ACC112 (cell line): ENCODE results near the gene CROCC.

Source experiments
- H2AFZ ChIP-seq: fragments of 200-600 bp; sonication (generic); one replicate; pipeline ENCODE4 v1.6.0; 2017; ENCODE audit warnings: antibody characterized with exemption, low read length; ENCODE audit not compliant: unreplicated experiment
- H3K27ac ChIP-seq: fragments of 200-600 bp; sonication (generic); 2 replicates; pipeline ENCODE4 v1.5.1; 2014; ENCODE audit warnings: low read depth, mild to moderate bottlenecking, antibody characterized with exemption, low read length, moderate library complexity
- H3K27me3 ChIP-seq: fragments of 200-600 bp; sonication (generic); 2 replicates; pipeline ENCODE4 v1.6.1; 2014; ENCODE audit warnings: mild to moderate bottlenecking, antibody characterized with exemption, low read length, moderate library complexity, mixed read lengths; ENCODE audit not compliant: insufficient read depth
- H3K36me3 ChIP-seq: fragments of 200-600 bp; sonication (generic); 2 replicates; pipeline ENCODE4 v1.6.1; 2016; ENCODE audit warnings: mild to moderate bottlenecking, antibody characterized with exemption, low read length, moderate library complexity, mixed read lengths; ENCODE audit not compliant: insufficient read depth
- H3K4me1 ChIP-seq: fragments of 200-600 bp; sonication (generic); one replicate; pipeline ENCODE4 v1.6.1; 2016; ENCODE audit warnings: low read length, mixed read lengths; ENCODE audit not compliant: insufficient read depth, unreplicated experiment, control insufficient read depth
- H3K4me3 ChIP-seq: fragments of 200-600 bp; sonication (generic); 2 replicates; pipeline ENCODE4 v1.5.1; 2014; ENCODE audit warnings: mild to moderate bottlenecking, low read depth, low read length
- H3K79me2 ChIP-seq: fragments of 200-600 bp; sonication (generic); one replicate; pipeline ENCODE4 v1.6.0; 2016; ENCODE audit warnings: low read length; ENCODE audit not compliant: control insufficient read depth, unreplicated experiment, insufficient read depth

Gene CROCC

DNA sequence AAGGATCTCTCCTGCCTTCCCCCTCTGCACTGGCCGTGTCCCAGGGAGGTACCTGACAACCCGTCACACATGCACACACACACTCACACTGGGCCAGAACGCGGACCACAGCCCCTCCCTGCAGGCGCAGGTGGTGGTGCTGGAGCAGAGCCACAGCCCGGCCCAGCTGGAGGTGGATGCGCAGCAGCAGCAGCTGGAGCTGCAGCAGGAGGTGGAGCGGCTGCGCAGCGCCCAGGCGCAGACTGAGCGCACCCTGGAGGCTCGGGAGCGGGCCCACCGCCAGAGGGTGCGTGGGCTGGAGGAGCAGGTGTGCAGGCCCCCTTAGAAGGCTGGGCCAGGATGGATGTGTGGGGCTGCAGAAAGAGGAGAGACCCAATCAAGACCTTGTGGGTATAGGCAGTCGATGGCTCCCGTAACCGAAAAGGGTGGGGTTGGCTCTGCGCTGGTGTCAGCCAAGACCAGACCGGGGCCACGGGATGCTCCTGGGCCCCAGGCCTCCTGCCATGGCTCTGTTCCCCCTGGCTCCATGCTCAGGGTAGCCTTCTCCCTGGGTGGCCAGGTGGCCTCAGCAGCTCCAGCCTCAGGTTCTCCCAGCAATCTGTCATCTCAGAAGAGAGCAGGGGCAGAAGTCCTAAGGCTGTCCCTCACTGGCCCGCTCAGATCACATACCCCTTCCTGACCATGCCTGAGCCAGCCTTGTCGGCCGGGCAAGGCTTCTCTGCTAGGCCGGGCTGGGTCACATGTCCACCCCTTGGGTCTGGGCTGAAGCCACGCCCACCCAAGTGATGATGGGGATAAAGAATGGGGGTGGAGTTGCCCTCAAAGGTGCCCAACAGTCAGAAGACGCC, 49.8 kb downstream of the CROCC start:
- Histone ChIP-seq H3K4me3 (no peak overlapping the region), H2AFZ (no peak overlapping the region), H3K79me2 (no peaks in the 10 kb centered on the region), H3K36me3 (no peaks in the 10 kb centered on the region), H3K4me1 (peaks cover 8% of the 10 kb centered on the region), H3K27me3 (no peaks in the 10 kb centered on the region), H3K27ac (no peak overlapping the region)

DNA sequence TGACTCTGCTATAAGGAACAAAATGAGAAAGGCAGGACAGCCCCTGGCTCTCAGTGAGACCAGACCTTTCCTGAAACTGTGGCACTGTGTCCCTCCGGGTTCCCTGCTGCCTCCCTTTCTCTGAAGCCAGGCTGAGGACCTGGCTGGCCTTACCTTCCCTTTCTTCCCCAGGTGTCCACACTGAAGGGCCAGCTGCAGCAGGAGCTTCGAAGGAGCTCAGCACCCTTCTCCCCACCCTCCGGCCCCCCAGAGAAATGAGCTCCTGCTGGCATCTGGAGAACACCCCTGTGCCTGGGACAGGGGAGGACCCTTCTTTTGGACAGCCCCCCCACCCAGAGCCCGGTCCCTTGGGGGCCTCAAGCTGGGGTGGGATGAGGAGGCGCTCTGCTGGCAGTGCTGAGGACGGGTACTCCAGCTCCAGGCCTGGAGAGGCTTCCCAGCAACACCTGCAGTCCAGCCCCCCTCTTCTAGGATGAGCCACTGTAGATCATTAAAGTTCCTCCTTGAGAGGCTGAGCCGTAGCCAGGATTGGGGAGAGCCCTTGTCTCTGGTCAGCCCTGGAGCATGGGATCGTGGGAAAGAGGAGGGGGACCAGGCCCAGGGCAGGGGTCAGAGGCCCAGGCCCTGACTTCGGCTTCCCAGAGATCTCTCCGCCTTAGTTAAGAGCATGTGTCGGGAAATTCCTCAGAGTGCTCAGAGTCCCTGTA, 50.6 kb downstream of the CROCC start:
- H3K4me1 ChIP-seq, result peaks cover 4% of the 10 kb centered on the region
- H3K36me3 ChIP-seq, result no peaks in the 10 kb centered on the region
- H3K27ac ChIP-seq, result no peak overlapping the region

DNA sequence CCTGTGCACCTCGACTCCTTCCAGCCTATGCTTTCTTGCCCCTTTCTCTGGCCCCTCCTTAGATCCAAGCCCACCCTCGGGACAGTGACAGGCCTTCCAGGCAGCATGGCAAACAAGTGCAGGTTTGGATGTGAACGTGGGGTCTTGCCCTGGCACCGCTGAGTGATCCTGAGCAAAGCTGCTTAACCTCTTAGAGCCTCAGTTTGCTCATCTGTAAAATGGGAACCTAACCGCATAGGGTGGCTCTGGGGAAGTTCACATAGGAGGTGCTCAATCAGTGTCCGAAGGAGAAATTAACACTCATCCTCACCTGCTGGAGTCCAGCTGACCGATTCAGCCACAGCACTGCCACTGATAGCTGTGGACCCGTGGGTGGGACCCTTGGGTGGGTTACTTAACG, 51.5 kb downstream of the CROCC start:
- Histone ChIP-seq H2AFZ (no peak overlapping the region), H3K4me3 (no peak overlapping the region), H3K4me1 (no peaks in the 10 kb centered on the region), H3K27ac (no peak overlapping the region), H3K79me2 (no peaks in the 10 kb centered on the region), H3K27me3 (no peaks in the 10 kb centered on the region), H3K36me3 (no peaks in the 10 kb centered on the region)

More for the DNA sequence above, 50.6 kb downstream of the CROCC start:
- H3K4me3 ChIP-seq, result no peak overlapping the region
- no peaks in the 10 kb centered on the region for H3K27me3 ChIP-seq
- no peak overlapping the region for H2AFZ ChIP-seq
- H3K79me2 ChIP-seq, result no peaks in the 10 kb centered on the region

DNA sequence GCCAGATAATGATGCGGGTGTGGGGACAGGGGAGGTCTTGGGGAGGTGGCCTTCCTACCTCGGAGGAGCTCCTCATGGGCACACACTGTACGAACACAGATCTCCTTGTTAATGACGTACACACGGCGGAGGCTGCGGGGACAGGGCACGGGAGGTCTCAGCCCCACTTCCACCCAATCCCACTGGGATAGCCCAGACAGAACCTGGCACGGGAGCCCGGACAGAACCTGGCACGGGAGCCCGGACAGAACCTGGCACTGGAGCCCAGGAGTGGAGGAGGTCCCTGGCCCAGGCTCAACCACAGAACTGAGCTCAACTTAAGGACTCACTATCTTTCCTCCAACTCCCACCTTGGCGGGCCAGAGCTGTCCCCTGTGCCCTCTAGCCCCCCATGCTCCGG, 53.5 kb downstream of the CROCC start:
- no peak overlapping the region for H3K4me3 ChIP-seq
- H3K27me3 ChIP-seq, result no peaks in the 10 kb centered on the region
- no peak overlapping the region for H3K27ac ChIP-seq
- peaks cover 8% of the 10 kb centered on the region for H3K79me2 ChIP-seq
- peaks cover 3% of the 10 kb centered on the region for H3K4me1 ChIP-seq
- no peaks in the 10 kb centered on the region for H3K36me3 ChIP-seq
- H2AFZ ChIP-seq, result no peak overlapping the region

DNA sequence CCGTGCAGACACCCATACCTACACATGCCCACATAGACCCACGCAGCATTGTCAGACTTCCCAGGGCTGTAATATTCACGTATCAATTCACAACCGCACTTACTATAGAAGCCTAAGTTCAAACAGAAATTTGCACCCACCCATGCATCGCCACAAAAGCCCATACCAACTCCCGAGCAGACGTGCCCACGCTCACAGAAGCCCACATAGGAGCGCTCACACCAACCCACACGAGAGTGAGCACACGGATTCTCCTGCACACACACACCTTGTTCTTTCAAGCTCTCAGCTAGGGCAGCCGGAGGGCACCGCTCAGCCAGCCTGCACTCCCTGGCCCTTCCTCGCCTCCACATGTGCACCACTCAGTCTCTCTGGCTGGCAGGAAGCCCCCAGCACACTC, 54.1 kb downstream of the CROCC start:
- Histone ChIP-seq H3K79me2 (peaks cover 8% of the 10 kb centered on the region), H3K36me3 (no peaks in the 10 kb centered on the region), H3K27me3 (no peaks in the 10 kb centered on the region), H3K4me3 (no peak overlapping the region), H3K4me1 (peaks cover 3% of the 10 kb centered on the region), H2AFZ (no peak overlapping the region), H3K27ac (no peak overlapping the region)

DNA sequence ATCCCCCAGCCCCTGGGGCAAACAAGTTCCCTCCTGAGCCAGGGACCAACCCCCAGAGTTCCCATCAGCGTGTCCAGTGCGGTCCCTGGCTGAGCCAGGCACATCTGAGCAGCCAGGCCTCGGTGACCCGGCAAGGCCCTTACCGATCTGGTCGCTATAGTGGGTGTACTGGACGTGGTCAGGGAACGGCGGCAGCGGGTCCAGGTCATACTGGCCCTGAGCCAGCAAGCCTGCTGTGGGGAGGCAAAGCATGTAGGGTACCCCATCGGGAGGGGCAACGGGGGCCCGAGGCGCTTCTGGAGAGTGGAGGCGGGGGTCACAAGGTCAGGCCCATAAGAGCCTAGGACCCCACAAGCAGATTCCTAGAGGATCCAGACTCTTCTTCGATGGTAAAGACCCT, 55.2 kb downstream of the CROCC start:
- Histone ChIP-seq H3K4me1 (peaks cover 14% of the 10 kb centered on the region), H3K4me3 (no peak overlapping the region), H2AFZ (no peak overlapping the region), H3K27ac (no peak overlapping the region), H3K79me2 (peaks cover 8% of the 10 kb centered on the region), H3K36me3 (no peaks in the 10 kb centered on the region), H3K27me3 (no peaks in the 10 kb centered on the region)

DNA sequence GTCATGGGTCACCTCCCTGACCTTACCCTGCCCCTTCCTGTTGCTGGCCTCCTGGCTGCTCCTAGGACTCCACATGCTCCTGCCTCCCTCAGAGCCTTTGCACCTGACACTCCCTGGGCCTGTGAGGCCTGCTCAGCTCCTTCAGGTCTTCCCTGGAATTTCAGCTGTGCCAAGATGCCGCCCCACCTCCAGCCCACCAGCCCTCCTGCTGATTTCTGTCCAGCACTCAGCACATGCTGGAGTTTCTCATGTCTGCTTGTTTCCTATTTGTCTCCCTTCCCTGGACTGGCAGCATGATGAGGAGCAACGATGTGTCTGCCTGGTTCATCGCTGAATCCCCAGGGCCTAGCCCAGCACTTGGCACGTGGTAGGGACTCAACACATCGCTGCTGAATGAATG, 55.6 kb downstream of the CROCC start:
- Histone ChIP-seq H3K36me3 (no peaks in the 10 kb centered on the region), H2AFZ (no peak overlapping the region), H3K4me3 (no peak overlapping the region), H3K4me1 (peaks cover 14% of the 10 kb centered on the region), H3K27ac (no peak overlapping the region), H3K27me3 (no peaks in the 10 kb centered on the region), H3K79me2 (peaks cover 8% of the 10 kb centered on the region)

DNA sequence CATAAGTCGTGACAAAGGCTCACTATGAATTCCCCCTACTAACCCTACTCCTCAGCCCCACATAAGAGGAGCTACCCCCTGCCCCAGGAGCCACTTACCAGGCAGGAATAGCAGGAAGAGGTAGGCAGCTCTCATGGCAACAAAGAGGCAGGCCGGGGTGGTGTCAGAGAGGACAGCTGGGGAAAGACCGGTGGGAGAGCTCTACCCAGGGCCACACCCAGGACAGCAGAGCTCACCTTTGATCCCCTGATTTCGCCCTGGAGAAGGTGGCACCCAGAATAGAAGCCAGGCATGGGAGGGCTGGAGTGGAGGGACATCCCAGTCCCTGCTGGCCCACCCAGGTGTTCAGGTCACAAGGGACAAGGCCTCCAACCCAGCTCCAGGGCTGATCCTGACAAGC, 56.4 kb downstream of the CROCC start:
- Histone ChIP-seq H3K4me3 (no peak overlapping the region), H3K79me2 (peaks cover 8% of the 10 kb centered on the region), H2AFZ (no peak overlapping the region), H3K27ac (no peak overlapping the region), H3K36me3 (no peaks in the 10 kb centered on the region), H3K27me3 (no peaks in the 10 kb centered on the region), H3K4me1 (peaks cover 14% of the 10 kb centered on the region)

DNA sequence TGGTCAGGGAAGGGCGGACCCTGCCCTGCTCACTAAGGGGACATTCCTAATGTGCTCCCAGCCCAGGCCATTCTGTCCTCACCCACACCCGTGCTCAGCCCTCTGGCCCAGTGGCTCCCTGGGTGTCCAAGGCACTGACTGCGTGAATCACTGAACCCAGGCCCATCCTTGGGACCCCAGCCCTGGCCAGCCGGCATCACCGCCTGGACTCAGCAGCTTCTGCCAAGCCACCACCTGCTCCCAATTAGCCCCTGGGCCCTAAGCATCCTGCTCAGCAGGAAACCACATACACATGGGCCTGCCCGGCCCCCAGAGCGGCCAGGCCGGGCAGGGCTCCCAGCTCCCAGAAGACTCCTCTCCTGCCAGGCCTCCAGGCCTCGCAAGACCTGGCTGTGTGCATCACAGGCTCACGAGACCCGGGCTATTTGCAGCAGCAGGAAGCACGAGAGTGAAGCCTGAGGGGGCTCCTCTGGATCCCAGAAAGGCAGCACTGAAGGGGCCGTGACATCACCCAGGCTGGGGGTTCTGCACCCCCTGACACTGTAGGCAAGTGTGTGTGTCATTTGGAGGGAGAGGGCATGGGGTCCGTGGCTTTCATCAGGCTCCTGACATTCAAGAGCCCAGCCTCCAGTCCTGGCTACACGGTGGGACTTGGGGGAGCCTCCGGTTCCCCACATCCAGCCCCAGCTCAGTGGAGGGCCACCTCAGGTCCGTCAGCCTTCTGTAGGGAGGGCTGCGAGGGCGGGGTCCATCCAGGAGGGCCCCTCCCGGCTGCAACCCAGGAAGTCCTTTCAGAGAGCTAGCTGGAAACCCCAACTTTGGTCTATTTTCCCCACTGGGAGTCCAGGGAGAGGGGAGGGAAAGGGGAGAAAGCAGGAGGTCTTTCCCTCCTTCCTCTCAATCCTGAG, 57.1 kb downstream of the CROCC start:
- H3K79me2 ChIP-seq, result peaks cover 8% of the 10 kb centered on the region

DNA sequence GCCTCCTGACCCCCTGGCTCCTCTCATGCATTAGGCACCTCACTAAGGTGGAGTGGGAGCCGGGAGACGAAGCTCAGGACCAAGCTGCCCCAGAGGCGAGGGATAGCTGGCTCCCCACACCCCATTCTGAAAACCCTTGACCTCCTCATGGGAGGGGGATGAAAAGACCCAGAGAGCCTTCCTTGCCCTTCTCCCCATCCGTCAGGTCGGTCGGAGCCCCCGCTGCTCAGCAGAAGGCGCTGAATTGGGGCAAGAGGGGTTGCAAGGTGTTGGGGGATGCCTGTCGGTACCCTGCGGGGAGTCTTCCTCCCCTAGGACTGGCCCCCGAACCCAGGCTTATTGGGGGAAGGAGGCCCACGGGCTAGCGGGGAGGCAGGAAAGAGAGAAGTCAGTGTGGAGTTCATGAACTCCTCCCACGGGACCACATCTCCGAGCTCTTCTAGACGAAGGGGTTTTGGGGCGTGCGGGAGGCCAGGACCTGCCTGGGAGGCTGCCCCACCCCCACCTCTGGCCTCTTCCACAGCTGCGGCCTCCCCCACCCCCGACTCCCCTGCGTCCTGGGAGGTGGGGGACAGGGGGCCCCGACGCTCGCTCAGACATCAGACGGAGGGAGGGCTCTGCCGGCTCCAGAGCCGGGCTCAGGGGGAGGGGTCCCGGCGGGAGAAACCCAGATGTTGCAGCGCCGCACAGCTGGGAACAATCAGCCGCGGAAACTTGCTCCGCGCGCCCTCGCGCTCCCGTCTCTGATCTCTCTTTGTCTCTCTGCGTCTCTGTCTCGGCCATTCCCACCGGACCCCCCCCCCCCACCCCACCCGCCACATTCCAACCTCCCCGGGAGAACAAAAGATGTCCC, 58.0 kb downstream of the CROCC start:
- H3K4me3 ChIP-seq, result peak overlapping the region; percentile 78
- H2AFZ ChIP-seq, result no peak overlapping the region
- H3K27ac ChIP-seq, result peak overlapping the region; percentile 26; the same call in 1 of the 2 replicates
- H3K36me3 ChIP-seq, result no peaks in the 10 kb centered on the region
- no peaks in the 10 kb centered on the region for H3K27me3 ChIP-seq
- H3K79me2 ChIP-seq, result peaks cover 8% of the 10 kb centered on the region
- peaks cover 21% of the 10 kb centered on the region for H3K4me1 ChIP-seq

More for the DNA sequence above, 57.1 kb downstream of the CROCC start:
- no peaks in the 10 kb centered on the region for H3K27me3 ChIP-seq
- no peaks in the 10 kb centered on the region for H3K36me3 ChIP-seq
- H3K4me1 ChIP-seq, result peaks cover 14% of the 10 kb centered on the region
- H3K4me3 ChIP-seq, result peak overlapping the region; percentile 78
- H2AFZ ChIP-seq, result no peak overlapping the region
- H3K27ac ChIP-seq, result peak overlapping the region; percentile 26; the same call in 1 of the 2 replicates
